ENCODE measurements around the gene CHST3.
"Not testable (repeated sequence)": the region's sequence is repeated elsewhere in the genome, so short reads cannot be mapped to it uniquely, and the experiment has no call there.

The CHST3 gene

GRCh38 chr10:72016608-72017300 is 52.6 kb downstream of the CHST3 start:
- in situ Hi-C loops (cut with HindIII; ENCODE audit: low pct_ligation_motif_present, low pct_unique_long_range_greater_than_20kb, low sequenced_read_pairs): no loop called here
- DNase-seq: no peak

- no peak for DNase-seq
- in situ Hi-C loops (cut with HindIII; ENCODE audit: low pct_ligation_motif_present, low pct_unique_long_range_greater_than_20kb, low sequenced_read_pairs): no loop called here
Measured at GRCh38 chr10:72019085-72019876, 55.1 kb downstream of the CHST3 start.

GRCh38 chr10:72020914-72021809 is 57.0 kb downstream of the CHST3 start:
- in situ Hi-C loops (cut with HindIII; ENCODE audit: low pct_ligation_motif_present, low pct_unique_long_range_greater_than_20kb, low sequenced_read_pairs): no loop called here
- no peak for DNase-seq

GRCh38 chr10:72022228-72022627 is 58.0 kb downstream of the CHST3 start:
- DNase-seq: no peak
- in situ Hi-C loops (cut with HindIII; ENCODE audit: low pct_ligation_motif_present, low pct_unique_long_range_greater_than_20kb, low sequenced_read_pairs): no loop called here

GRCh38 chr10:72024596-72024995 is 60.4 kb downstream of the CHST3 start:
- no peak for DNase-seq
- in situ Hi-C loops (cut with HindIII; ENCODE audit: low pct_ligation_motif_present, low pct_unique_long_range_greater_than_20kb, low sequenced_read_pairs): no loop called here

- in situ Hi-C loops (cut with HindIII; ENCODE audit: low pct_ligation_motif_present, low pct_unique_long_range_greater_than_20kb, low sequenced_read_pairs): no loop called here
- no peak for DNase-seq
Measured at GRCh38 chr10:72025400-72025799, 61.2 kb downstream of the CHST3 start.

GRCh38 chr10:72025832-72026231 is 61.6 kb downstream of the CHST3 start:
- DNase-seq: no peak
- in situ Hi-C loops (cut with HindIII; ENCODE audit: low pct_ligation_motif_present, low pct_unique_long_range_greater_than_20kb, low sequenced_read_pairs): no loop called here

GRCh38 chr10:72026278-72027111 is 62.3 kb downstream of the CHST3 start:
- no peak for DNase-seq
- in situ Hi-C loops (cut with HindIII; ENCODE audit: low pct_ligation_motif_present, low pct_unique_long_range_greater_than_20kb, low sequenced_read_pairs): no loop called here

GRCh38 chr10:72027498-72027897 is 63.3 kb downstream of the CHST3 start:
- in situ Hi-C loops (cut with HindIII; ENCODE audit: low pct_ligation_motif_present, low pct_unique_long_range_greater_than_20kb, low sequenced_read_pairs): no loop called here
- DNase-seq: no peak

GRCh38 chr10:72029414-72029813 is 65.2 kb downstream of the CHST3 start:
- DNase-seq: no peak

GRCh38 chr10:72030762-72031543 is 66.8 kb downstream of the CHST3 start:
- DNase-seq: no peak
- in situ Hi-C loops (cut with HindIII; ENCODE audit: low pct_ligation_motif_present, low pct_unique_long_range_greater_than_20kb, low sequenced_read_pairs): no loop called here

More at GRCh38 chr10:72029414-72029813, 65.2 kb downstream of the CHST3 start:
- in situ Hi-C loops (cut with HindIII; ENCODE audit: low pct_ligation_motif_present, low pct_unique_long_range_greater_than_20kb, low sequenced_read_pairs): no loop called here

- no peak for DNase-seq
- in situ Hi-C loops (cut with HindIII; ENCODE audit: low pct_ligation_motif_present, low pct_unique_long_range_greater_than_20kb, low sequenced_read_pairs): no loop called here
Measured at GRCh38 chr10:72031706-72032105, 67.5 kb downstream of the CHST3 start.

- DNase-seq; in situ Hi-C loops (cut with HindIII; ENCODE audit: low pct_ligation_motif_present, low pct_unique_long_range_greater_than_20kb, low sequenced_read_pairs): not testable (repeated sequence)
Measured at GRCh38 chr10:72032409-72033162, 68.4 kb downstream of the CHST3 start.

GRCh38 chr10:72034040-72034499 is 69.9 kb downstream of the CHST3 start:
- in situ Hi-C loops (cut with HindIII; ENCODE audit: low pct_ligation_motif_present, low pct_unique_long_range_greater_than_20kb, low sequenced_read_pairs): no loop called here
- no peak for DNase-seq

GRCh38 chr10:72034761-72035160 is 70.6 kb downstream of the CHST3 start:
- in situ Hi-C loops (cut with HindIII; ENCODE audit: low pct_ligation_motif_present, low pct_unique_long_range_greater_than_20kb, low sequenced_read_pairs): no loop called here

GRCh38 chr10:72035252-72035887 is 71.2 kb downstream of the CHST3 start:
- in situ Hi-C loops (cut with HindIII; ENCODE audit: low pct_ligation_motif_present, low pct_unique_long_range_greater_than_20kb, low sequenced_read_pairs): no loop called here
- no peak for DNase-seq

More at GRCh38 chr10:72034761-72035160, 70.6 kb downstream of the CHST3 start:
- DNase-seq: no peak

Measured in ACHN (cell line).